OCI-LY3 (cell line): ENCODE measurements around the gene RASA4.
A peak's percentile ranks its signal among the peaks of the same experiment; 100 is the strongest.
"Not testable (repeated sequence)": the region's sequence is repeated elsewhere in the genome, so short reads cannot be mapped to it uniquely, and the experiment has no call there.

Experiments used
- H2AFZ ChIP-seq: fragments of 200-600, 300-600 bp; shearing (Covaris generic); 2 replicates; pipeline ENCODE4 v1.6.0; 2014; ENCODE audit warnings: antibody characterized with exemption, low read depth, low read length
- H3K27ac ChIP-seq: fragments of 200-600, 300-600 bp; sonication (generic); 2 replicates; pipeline ENCODE4 v1.5.1; 2014; ENCODE audit warnings: mild to moderate bottlenecking, low read length, moderate library complexity, mixed read lengths
- H3K27me3 ChIP-seq: fragments of 200-600, 300-600 bp; sonication (generic); 2 replicates; pipeline ENCODE4 v1.6.1; 2014; ENCODE audit warnings: low read depth, low read length, mixed read lengths
- H3K36me3 ChIP-seq: fragments of 200-600, 300-600 bp; sonication (generic); replicated peaks from 2 replicates; pipeline ENCODE3; 2014; ENCODE audit warnings: low read depth, low read length, mixed read lengths
- H3K4me1 ChIP-seq: fragments of 300-600, 200-600 bp; sonication (generic); 2 replicates; pipeline ENCODE4 v1.6.1; 2014; ENCODE audit warnings: low read length, mixed read lengths
- H3K4me2 ChIP-seq: fragments of 200-600, 300-600 bp; sonication (generic); 2 replicates; pipeline ENCODE4 v1.6.1; 2014; ENCODE audit warnings: low read length, mixed read lengths
- H3K4me3 ChIP-seq: fragments of 300-600, 200-600 bp; sonication (generic); 2 replicates; pipeline ENCODE4 v1.5.1; 2014; ENCODE audit warnings: antibody characterized with exemption, mild to moderate bottlenecking, low read length, moderate library complexity
- H3K79me2 ChIP-seq: fragments of 300-600, 200-600 bp; shearing (Covaris generic); 2 replicates; pipeline ENCODE4 v1.6.1; 2014; ENCODE audit warnings: mild to moderate bottlenecking, low read length, mixed read lengths
- H3K9ac ChIP-seq: fragments of 300-600, 200-600 bp; shearing (Covaris generic); 2 replicates; pipeline ENCODE4 v1.6.0; 2014; ENCODE audit warnings: mild to moderate bottlenecking, low read length, moderate library complexity
- H3K9me3 ChIP-seq: fragments of 200-600, 300-600 bp; shearing (Covaris generic); 2 replicates; pipeline ENCODE4 v1.6.1; 2014; ENCODE audit warnings: low read length, mixed read lengths; ENCODE audit not compliant: insufficient read depth
- H4K20me1 ChIP-seq: fragments of 200-600, 300-600 bp; sonication (generic); 2 replicates; pipeline ENCODE4 v1.6.1; 2016; ENCODE audit warnings: low read length, mixed read lengths; ENCODE audit not compliant: insufficient read depth

Gene RASA4

DNA sequence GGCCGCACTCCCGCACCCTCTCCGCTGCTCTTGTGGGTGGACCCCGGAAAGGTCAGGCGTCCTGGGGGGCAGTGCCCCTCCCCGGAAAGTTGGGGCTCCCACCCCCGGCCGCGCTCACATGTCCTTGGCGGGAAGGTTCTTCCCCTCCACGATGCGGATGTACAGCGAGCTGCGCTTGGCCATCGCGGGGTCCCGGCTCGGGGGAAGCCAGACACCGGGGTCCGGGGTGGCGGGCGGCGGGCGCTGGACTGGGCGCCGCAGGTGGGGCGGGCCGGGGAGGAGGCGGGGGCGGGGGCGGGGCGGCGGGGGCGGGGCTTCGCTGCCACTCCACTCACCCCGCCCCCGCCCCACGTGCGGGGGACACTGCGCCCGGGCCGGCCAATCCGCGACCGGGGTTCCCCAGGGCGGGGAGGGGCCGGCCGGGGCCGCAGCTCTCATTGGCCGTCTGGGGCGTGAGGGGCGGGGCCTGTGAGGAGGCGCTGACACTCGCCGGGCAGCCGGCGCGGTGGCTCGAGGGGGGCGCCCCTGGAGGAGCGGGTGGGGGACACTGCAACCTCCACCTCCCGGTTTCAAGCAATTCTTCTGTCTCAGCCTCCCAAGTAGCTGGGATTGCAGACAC is at the start of gene RASA4:
TSS of gene RASA4 (minus strand) at position 250 of the 619 bp plus-strand sequence. CDS start at position 183, 67 bp downstream.
- H3K4me2 ChIP-seq, result peak within 1 kb of the TSS; percentile 48; the same call in 1 of the 2 replicates
- not testable (repeated sequence) for H3K27me3 ChIP-seq, H3K4me1 ChIP-seq, H3K79me2 ChIP-seq, H4K20me1 ChIP-seq, H2AFZ ChIP-seq, H3K36me3 ChIP-seq, H3K9me3 ChIP-seq
- H3K4me3 ChIP-seq, result peak within 1 kb of the TSS; percentile 69
- peak within 1 kb of the TSS; percentile 66 for H3K9ac ChIP-seq
- H3K27ac ChIP-seq, result peak within 1 kb of the TSS; percentile 65

DNA sequence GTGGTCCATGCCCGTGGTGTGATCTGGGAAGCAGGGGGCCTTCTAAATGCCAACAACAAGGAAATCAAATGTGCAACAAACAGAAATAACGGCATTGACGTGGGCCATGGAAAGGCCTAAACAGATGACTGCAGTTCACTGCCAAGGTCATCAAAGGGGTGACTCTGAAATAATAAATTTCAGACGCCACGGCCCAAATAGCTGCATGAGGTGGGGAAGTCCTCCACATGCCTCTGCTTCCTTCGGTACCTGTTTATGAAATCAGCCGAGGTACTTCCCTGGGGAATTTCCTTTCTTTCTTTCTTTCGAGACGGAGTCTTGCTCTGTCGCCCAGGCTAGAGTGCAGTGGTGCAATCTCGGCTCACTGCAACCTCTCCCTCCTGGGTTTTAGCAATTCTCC is 48.2 kb upstream of the RASA4 start:
- not testable (repeated sequence) for H4K20me1 ChIP-seq, H3K36me3 ChIP-seq, H3K4me3 ChIP-seq, H3K79me2 ChIP-seq, H3K9ac ChIP-seq, H3K4me1 ChIP-seq, H2AFZ ChIP-seq, H3K27me3 ChIP-seq, H3K4me2 ChIP-seq, H3K27ac ChIP-seq, H3K9me3 ChIP-seq

DNA sequence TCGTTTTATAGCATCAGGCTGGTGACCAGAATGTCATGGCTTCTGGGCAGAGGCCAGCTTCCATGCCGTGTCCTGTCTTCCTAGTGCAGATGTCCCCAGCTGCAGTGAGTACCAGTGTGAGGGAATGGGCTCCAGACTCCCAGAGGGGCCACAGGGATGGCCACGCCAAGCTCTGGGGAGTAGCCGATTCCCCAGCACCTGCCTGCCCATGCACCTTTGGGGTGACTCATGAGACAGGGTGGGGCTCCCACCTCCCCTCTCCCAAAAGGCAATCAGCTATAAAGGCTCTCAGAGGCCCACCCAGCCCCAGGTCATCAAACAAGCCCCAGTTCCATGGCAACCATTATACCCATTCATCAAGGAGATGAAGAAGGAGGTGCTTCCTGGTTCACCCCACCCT is 33.4 kb upstream of the RASA4 start, which contains the start of gene SPDYE2B:
TSS of gene SPDYE2B (plus strand) at position 396 of the 400 bp plus-strand sequence. CDS start 2,030 bp downstream, outside the sequence.
- not testable (repeated sequence) for H3K4me2 ChIP-seq, H3K9me3 ChIP-seq, H3K4me3 ChIP-seq, H3K9ac ChIP-seq, H3K27me3 ChIP-seq, H3K4me1 ChIP-seq, H3K36me3 ChIP-seq, H4K20me1 ChIP-seq, H3K79me2 ChIP-seq, H3K27ac ChIP-seq, H2AFZ ChIP-seq

DNA sequence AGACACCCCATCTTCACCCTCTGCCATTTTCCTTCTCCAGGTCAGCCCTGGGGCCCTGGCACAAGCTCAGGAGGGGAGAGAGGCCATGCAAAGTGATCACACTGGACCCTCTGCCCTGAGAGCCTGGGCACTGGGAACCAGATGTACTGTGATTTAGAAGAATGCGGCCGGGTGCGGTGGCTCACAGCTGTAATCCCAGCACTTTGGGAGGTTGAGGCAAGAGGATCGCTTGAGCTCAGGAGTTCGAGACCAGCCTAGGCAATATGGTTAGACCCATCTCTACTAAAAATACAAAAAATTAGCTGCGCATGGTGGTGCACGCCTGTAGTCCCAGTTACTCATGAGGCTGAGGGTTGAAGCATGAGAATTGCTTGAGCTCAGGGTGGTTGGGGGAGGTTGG is 31.3 kb upstream of the RASA4 start:
- not testable (repeated sequence) for H3K79me2 ChIP-seq, H2AFZ ChIP-seq, H3K36me3 ChIP-seq, H4K20me1 ChIP-seq, H3K4me2 ChIP-seq, H3K27ac ChIP-seq, H3K27me3 ChIP-seq, H3K9ac ChIP-seq, H3K4me1 ChIP-seq, H3K9me3 ChIP-seq, H3K4me3 ChIP-seq

DNA sequence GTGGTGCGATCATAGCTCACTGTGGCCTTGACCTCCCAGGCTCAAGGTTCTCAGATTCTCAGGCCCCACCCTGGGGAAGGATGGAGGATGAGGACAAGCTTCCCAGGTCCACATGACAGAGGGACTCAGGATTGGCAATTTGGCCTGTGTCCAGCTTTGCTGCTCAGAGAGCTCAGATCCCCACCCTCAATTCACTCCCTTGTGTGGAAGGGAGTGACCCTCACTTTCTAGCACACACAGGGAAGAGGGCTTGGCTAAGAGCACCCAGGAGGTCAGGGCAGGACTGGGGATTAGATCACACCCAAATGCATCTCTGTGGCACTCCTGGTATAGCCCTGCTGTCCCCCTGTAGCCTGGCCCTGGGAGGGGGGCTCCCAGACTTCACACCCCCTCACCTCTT is 26.8 kb upstream of the RASA4 start:
- H3K36me3 ChIP-seq, H3K27me3 ChIP-seq, H3K9me3 ChIP-seq, H3K4me1 ChIP-seq, H3K9ac ChIP-seq, H3K27ac ChIP-seq, H4K20me1 ChIP-seq, H3K4me3 ChIP-seq, H3K4me2 ChIP-seq, H3K79me2 ChIP-seq, H2AFZ ChIP-seq: not testable (repeated sequence)

DNA sequence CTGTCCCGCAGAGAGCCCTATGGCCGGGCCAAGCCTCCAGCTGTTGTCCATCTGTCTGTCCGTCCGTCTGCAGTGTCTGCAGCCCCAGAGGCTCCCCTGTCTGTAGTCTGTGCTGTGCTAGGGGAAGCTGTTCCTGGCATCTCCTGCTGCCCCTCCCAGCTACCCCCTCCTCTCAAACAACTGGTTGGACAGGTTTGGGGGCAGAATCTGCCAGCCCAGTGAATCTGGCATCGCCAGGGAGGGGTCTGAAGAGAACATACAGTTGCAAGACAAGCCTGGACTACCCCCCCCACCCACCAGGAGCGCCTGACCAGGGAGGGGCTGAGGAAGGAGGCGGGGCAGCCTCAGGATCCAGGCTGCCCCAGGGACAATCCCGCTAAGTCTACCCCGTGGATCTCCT is 26.1 kb upstream of the RASA4 start, which contains the start of gene UPK3BL1:
TSS of gene UPK3BL1 (minus strand) at position 101 of the 400 bp plus-strand sequence. CDS start at position 51, 50 bp downstream.
- H3K4me2 ChIP-seq, H3K4me3 ChIP-seq, H3K4me1 ChIP-seq, H3K79me2 ChIP-seq, H3K27ac ChIP-seq, H3K27me3 ChIP-seq, H3K9ac ChIP-seq, H3K36me3 ChIP-seq, H3K9me3 ChIP-seq, H4K20me1 ChIP-seq, H2AFZ ChIP-seq: not testable (repeated sequence)

DNA sequence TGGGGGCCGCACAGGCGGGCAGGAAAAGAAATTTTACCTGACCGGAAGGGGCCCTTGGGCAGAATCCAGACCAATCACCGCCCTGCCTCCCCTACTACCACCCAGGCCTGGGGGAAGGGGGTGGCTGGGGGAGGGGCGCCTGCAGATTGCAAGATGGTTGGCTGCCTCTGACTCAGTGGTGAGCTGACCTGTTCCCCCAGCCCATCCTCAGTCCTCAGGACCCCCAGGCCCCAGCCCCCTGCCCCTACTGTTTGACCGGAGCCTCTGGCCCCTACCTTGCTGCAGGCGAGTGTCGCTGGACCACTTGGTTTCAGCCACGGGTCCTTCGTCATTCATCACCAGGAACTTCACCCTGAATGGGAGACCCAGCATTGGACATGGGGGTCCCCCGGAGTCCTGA is 22.3 kb upstream of the RASA4 start:
- H3K4me2 ChIP-seq, H3K9ac ChIP-seq, H3K4me1 ChIP-seq, H3K36me3 ChIP-seq, H3K4me3 ChIP-seq, H4K20me1 ChIP-seq, H2AFZ ChIP-seq, H3K79me2 ChIP-seq, H3K27ac ChIP-seq, H3K27me3 ChIP-seq, H3K9me3 ChIP-seq: not testable (repeated sequence)

DNA sequence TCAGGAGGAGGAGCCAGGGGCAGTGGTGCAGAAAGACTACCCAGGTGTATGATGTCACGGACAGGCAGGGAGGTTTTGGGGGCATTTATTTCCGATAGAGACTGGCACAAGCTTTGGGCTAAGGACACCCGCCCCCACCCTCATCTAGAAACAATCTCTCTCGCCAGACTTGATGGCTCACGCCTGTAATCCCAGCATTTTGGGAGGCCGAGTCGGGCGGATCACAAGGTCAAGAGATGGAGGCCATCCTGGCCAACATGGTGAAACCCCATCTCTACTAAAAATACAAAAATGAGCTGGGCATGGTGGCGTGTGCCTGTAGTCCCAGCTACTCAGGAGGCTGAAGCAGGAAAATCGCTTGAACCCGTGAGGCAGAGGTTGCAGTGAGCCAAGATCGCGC is 20.4 kb upstream of the RASA4 start:
- not testable (repeated sequence) for H3K79me2 ChIP-seq, H3K4me1 ChIP-seq, H3K4me3 ChIP-seq, H4K20me1 ChIP-seq, H3K27ac ChIP-seq, H3K36me3 ChIP-seq, H3K4me2 ChIP-seq, H3K9ac ChIP-seq, H3K27me3 ChIP-seq, H3K9me3 ChIP-seq, H2AFZ ChIP-seq

DNA sequence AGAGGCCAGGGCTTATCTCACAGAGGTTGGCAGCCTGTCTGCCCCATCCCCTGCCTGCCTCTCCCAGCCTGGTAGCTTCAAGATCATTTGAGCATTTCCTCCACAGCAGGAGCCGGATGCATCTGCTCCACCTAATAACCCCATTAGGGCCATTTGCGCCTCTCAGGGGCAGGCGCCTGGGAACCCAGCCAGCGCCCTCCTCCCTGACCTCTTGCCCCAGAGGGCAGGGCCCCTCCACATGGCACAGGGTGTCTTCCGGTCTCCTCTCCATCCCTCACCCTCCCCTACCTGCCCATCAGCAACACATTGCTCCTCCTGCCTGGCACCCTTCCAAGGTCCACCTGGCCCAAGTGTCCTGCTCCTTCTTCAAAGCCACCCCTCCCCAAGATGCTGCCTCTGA is 18.8 kb upstream of the RASA4 start:
- not testable (repeated sequence) for H3K27ac ChIP-seq

DNA sequence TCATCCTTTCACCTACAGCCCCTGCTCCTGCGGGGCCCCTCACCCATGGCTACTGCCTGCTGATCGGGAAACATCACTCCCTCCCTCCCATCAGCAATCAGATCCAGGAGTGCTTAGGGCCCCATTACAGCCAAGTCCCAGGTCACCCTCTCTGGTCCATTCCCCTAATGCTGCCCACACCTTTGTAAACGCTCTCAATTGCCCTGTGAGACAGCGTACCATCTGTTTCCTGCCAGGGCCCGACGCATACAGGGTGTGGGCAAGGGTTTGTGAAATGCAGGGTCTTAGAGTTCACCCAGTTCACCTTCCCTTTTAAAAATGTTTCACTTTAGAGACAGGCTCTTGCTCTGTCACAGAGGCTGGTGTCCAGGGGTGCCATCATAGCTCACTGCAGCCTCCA is 17.7 kb upstream of the RASA4 start:
- H3K9ac ChIP-seq, H3K4me1 ChIP-seq, H3K4me2 ChIP-seq, H3K36me3 ChIP-seq, H3K79me2 ChIP-seq, H4K20me1 ChIP-seq, H3K27me3 ChIP-seq, H3K27ac ChIP-seq, H3K9me3 ChIP-seq, H2AFZ ChIP-seq, H3K4me3 ChIP-seq: not testable (repeated sequence)

More for the DNA sequence above, 18.8 kb upstream of the RASA4 start:
- H3K9ac ChIP-seq, H3K4me2 ChIP-seq, H4K20me1 ChIP-seq, H3K79me2 ChIP-seq, H3K4me1 ChIP-seq, H3K4me3 ChIP-seq, H3K27me3 ChIP-seq, H2AFZ ChIP-seq, H3K36me3 ChIP-seq, H3K9me3 ChIP-seq: not testable (repeated sequence)
